Thyroid gland (tissue), 4 donors: ENCODE measurements around the gene CLN6. TPM values are rescaled to one million over a fixed set of nuclear protein-coding genes. Genes with fewer than 3 reads are reported as not detected.

Source experiments
- DNase-seq, 2 donors: peaks; one replicate each; pipeline ENCODE4 v3.0.0-alpha.2; 2019
- H3K27ac ChIP-seq, 3 donors: fragments of 200-600 bp; sonication (generic); 1 replicate in 2 of 3; 2 replicates in 1 of 3; pipeline ENCODE4 v1.5.1; 2016 to 2019; ENCODE audit warnings: mild to moderate bottlenecking in 1 of 3, moderate library complexity in 1 of 3
- H3K27me3 ChIP-seq: fragments of 200-600 bp; sonication (generic); one replicate; pipeline ENCODE4 v1.5.1; 2019
- H3K36me3 ChIP-seq, 2 donors: fragments of 200-600 bp; sonication (generic); one replicate each; pipeline ENCODE4 v1.5.1; 2016 to 2019
- H3K4me1 ChIP-seq, 2 donors: fragments of 200-600 bp; sonication (generic); one replicate each; pipeline ENCODE4 v1.5.1; 2017 to 2019
- H3K4me3 ChIP-seq, 3 donors: fragments of 200-600 bp; sonication (generic); replicated peaks in 1 of 3; 1 replicate in 2 of 3; 2 replicates in 1 of 3; pipeline ENCODE4 v1.5.1; 2016; ENCODE audit warnings: mild to moderate bottlenecking in 1 of 3
- H3K9me3 ChIP-seq: fragments of 200-600 bp; sonication (generic); one replicate; pipeline ENCODE4 v1.5.1; 2017
- CTCF ChIP-seq, 6 experiments: fragments of 200-600 bp in 3 of 6; fragments of 450-650 bp in 3 of 6; sonication (generic) in 3 of 6; IDR thresholded peaks; one replicate each; pipeline ENCODE4 v1.5.1; 2016 to 2019; ENCODE audit warnings: antibody characterized with exemption in 6 of 6, mild to moderate bottlenecking in 2 of 6, inconsistent platforms in 1 of 6, moderate library complexity in 1 of 6
- POLR2A ChIP-seq, 2 donors: fragments of 450-650 bp; IDR thresholded peaks; one replicate each; pipeline ENCODE4 v1.6.1; 2017; ENCODE audit warnings: antibody characterized with exemption in 2 of 2, mild to moderate bottlenecking in 2 of 2, moderate library complexity in 1 of 2
- WGBS, 2 donors: methylation state at CpG; one replicate each; pipeline ENCODE4 v1.1.5; 2017; 5-methylcytosine and 5-hydroxymethylcytosine counted together
- intact Hi-C: fragments of 100-400 bp; cut with DNase I; formaldehyde crosslinking; loops from one replicate; pipeline ENCODE4 v1.15.1; 2023
- total RNA-seq, 4 donors: library from RNA; depleted of rRNA; stranded (reverse); fragments of >200 nt; gene quantifications; one replicate each; pipeline ENCODE4 v1.2.3, GENCODE V29; 2016

Gene CLN6
- total RNA-seq, 4 donors from 2014 or later: 24.8 to 34.3 (median 32.4) TPM

- H3K4me1 ChIP-seq: peaks cover 0 to 7% of the 10 kb centered on the region in 2 donors
- H3K4me3 ChIP-seq: no peak overlapping the region
- intact Hi-C loops: no loop called here
- no peak for DNase-seq
- no peak for TF ChIP-seq CTCF (IDR thresholded peaks at IDR 0.05)
- TF ChIP-seq POLR2A (IDR thresholded peaks at IDR 0.05): no peak
- 94 to 98% methylated on average over 8 of the region's 8 CpGs for WGBS, 2 donors
- no peaks in the 10 kb centered on the region for H3K9me3 ChIP-seq
- H3K36me3 ChIP-seq: no peaks in the 10 kb centered on the region
- no peaks in the 10 kb centered on the region for H3K27me3 ChIP-seq
- H3K27ac ChIP-seq: no peak overlapping the region
Measured at GRCh38 chr15:68197170-68197492, 32.4 kb downstream of the CLN6 start.

- no peaks in the 10 kb centered on the region for H3K36me3 ChIP-seq
- no peaks in the 10 kb centered on the region for H3K9me3 ChIP-seq
- H3K4me1 ChIP-seq: peaks cover 0 to 7% of the 10 kb centered on the region in 2 donors
- no peak overlapping the region for H3K27ac ChIP-seq
- WGBS, 2 donors: 96 to 100% methylated on average over 8 to 17 of the region's 17 CpGs
- intact Hi-C loops: no loop called here
- DNase-seq: no peak
- TF ChIP-seq CTCF (IDR thresholded peaks at IDR 0.05) (no peak), POLR2A (IDR thresholded peaks at IDR 0.05) (no peak)
- H3K4me3 ChIP-seq: no peak overlapping the region
- no peaks in the 10 kb centered on the region for H3K27me3 ChIP-seq
Measured at GRCh38 chr15:68196445-68197169, 32.9 kb downstream of the CLN6 start.

- no peaks in the 10 kb centered on the region for H3K27me3 ChIP-seq
- DNase-seq: no peak
- 95% methylated on average over 7 to 8 of the region's 8 CpGs for WGBS, 2 donors
- no peaks in the 10 kb centered on the region for H3K9me3 ChIP-seq
- no peak overlapping the region for H3K27ac ChIP-seq
- intact Hi-C loops: no loop called here
- peaks cover 0 to 5% of the 10 kb centered on the region in 2 donors for H3K4me1 ChIP-seq
- TF ChIP-seq POLR2A (IDR thresholded peaks at IDR 0.05): no peak
- TF ChIP-seq CTCF (IDR thresholded peaks at IDR 0.05): no peak
- H3K4me3 ChIP-seq: no peak overlapping the region
- no peaks in the 10 kb centered on the region for H3K36me3 ChIP-seq
Measured at GRCh38 chr15:68195336-68196112, 34.0 kb downstream of the CLN6 start.

GRCh38 chr15:68192804-68193486 is 36.6 kb downstream of the CLN6 start:
- H3K27ac ChIP-seq: peak overlapping the region in 1 of 3 donors; percentile 5
- intact Hi-C loops: no loop called here

GRCh38 chr15:68192117-68192516 is 37.4 kb downstream of the CLN6 start:
- peaks cover 13 to 20% of the 10 kb centered on the region in 2 donors for H3K4me1 ChIP-seq
- no peaks in the 10 kb centered on the region for H3K9me3 ChIP-seq
- H3K36me3 ChIP-seq: no peaks in the 10 kb centered on the region
- H3K27me3 ChIP-seq: no peaks in the 10 kb centered on the region
- 98 to 99% methylated on average over 4 of the region's 4 CpGs for WGBS, 2 donors
- peak overlapping the region in 2 of 3 donors; percentile 12 to 20 for H3K27ac ChIP-seq
- DNase-seq: no peak
- no peak for TF ChIP-seq CTCF (IDR thresholded peaks at IDR 0.05)
- no peak for TF ChIP-seq POLR2A (IDR thresholded peaks at IDR 0.05)
- intact Hi-C loops: no loop called here
- H3K4me3 ChIP-seq: no peak overlapping the region

More at GRCh38 chr15:68192804-68193486, 36.6 kb downstream of the CLN6 start:
- TF ChIP-seq POLR2A (IDR thresholded peaks at IDR 0.05): no peak
- 88 to 98% methylated on average over 5 of the region's 5 CpGs for WGBS, 2 donors
- no peaks in the 10 kb centered on the region for H3K9me3 ChIP-seq
- H3K4me3 ChIP-seq: no peak overlapping the region
- no peaks in the 10 kb centered on the region for H3K36me3 ChIP-seq
- no peak for DNase-seq
- H3K27me3 ChIP-seq: no peaks in the 10 kb centered on the region
- H3K4me1 ChIP-seq: peaks cover 6 to 11% of the 10 kb centered on the region in 2 donors
